NCI-H1417 (cell line): ENCODE results near the gene TMPO.
"Not testable (repeated sequence)": the region's sequence is repeated elsewhere in the genome, so short reads cannot be mapped to it uniquely, and the experiment has no call there.

Source experiments
- DNase-seq, 3 experiments: peaks; one replicate each; lab custom pipeline; 2025; lab: John Stamatoyannopoulos, UW

TMPO gene

DNA sequence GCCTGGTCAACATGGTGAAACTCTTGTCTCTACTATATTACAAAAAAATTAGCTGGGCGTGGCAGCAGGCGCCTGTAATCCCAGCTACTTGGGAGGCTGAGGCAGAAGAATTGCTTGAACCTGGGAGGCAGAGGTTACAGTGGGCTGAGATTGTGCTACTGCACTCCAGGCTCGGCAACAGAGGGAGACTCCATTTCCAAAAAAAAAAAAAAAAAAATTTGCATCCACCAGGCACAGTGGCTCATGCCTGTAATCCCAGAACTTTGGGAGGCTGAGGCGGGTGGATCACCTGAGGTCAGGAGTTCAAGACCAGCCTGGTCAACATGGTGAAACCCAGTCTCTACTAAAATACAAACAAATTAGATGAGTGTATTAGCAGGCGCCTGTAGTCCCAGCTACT, 3.6 kb upstream of the TMPO start:
- DNase-seq: not testable (repeated sequence)

DNA sequence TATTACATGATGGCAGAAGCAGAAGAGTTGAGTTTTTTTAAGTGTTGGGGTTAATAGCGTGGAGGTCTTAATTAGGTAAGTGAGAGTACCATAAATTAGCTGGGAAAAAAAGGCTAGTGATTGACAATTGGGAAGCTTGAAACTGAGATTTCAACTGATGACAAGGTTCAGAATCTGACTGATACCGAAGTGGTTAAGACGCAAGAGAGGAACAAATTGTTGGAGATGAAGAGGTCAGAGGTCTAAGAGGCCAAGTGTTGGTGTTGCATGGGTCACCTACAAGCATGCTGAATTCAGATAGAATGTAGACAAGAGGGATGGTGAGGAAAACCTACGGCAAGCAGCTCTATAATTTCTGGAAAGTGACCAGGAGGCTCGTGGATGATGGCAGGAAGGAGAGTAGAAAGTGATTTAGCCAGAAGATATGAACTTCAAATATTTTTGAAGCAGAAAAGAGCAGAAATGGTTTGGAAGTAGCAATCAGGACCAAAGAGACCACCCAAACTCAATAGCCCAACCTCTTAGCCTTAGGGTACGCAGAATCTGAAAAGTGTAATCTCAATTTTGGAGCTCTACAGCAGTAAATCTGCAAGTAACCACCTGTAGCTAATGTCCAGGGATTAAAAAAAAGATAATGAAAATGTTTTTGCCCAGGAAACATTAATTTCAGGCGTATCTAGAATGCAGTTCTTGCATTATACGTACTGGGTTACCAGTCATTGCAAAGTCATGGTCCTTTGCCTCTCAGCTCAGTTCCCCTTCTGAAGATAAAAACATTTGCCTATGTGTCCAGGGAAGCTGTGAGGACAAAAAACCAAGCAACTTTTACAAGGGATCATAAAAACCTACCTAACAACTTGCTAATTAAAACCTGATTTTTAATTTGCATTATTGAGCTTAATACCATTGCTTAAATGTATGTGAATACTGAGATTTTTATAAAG, 1.7 kb upstream of the TMPO start:
- peak in 2 of 3 experiments; percentile 8 to 54 for DNase-seq

DNA sequence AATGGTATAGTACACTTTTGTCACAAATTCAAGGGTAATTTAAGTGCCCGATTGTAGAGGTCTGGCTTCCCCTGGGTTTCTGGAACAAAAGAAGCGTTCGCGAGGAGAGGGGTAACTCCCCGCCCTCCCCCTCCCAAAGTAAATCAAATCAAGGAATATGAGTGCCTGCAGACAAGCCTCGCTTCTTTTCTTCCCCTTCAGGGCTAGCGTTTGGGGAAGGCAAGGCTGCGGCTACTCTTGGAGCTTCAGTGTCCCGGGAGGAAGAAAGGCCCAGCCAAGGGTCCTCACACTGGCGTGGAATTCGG, 456 bp upstream of the TMPO start:
- DNase-seq: no peak

DNA sequence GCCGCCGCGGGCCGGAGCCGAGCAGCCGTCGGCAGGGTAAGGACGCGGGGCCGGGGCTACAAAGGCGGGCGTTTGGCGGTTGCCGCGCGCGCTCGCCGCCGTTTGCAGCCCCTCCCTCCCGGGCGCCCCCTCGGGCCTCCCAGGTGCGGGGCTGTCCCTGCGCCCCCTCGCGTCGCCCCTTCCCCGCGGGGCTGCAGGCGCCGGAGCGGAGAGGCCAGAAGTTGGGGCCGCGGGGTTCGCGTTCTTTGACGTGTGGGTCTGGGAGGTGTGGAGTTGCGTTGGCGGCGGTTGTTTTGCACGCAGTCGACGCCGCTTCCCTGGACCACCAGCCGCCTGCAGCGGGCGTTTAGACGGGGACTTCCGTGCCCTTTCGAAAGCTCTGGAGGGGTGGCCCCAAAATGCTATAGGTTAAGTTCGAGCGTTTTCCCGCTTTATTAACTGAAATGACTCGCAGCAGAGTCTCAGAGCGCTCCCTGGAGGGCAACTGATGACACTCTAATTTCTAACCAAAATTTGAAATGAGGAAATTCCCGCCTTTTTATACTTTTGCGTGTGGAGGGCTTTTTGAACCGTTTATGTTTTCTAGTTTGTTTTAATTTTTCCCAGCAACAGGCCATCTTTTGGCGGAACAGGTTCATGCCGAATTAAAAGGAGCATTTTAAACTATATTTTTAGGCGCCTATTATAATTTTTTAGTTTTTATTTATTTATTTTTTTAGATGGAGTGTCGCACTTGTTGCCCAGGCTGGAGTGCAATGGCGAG, 902 bp downstream of the TMPO start:
- peak; percentile 95 to 98 (median 96) for DNase-seq

DNA sequence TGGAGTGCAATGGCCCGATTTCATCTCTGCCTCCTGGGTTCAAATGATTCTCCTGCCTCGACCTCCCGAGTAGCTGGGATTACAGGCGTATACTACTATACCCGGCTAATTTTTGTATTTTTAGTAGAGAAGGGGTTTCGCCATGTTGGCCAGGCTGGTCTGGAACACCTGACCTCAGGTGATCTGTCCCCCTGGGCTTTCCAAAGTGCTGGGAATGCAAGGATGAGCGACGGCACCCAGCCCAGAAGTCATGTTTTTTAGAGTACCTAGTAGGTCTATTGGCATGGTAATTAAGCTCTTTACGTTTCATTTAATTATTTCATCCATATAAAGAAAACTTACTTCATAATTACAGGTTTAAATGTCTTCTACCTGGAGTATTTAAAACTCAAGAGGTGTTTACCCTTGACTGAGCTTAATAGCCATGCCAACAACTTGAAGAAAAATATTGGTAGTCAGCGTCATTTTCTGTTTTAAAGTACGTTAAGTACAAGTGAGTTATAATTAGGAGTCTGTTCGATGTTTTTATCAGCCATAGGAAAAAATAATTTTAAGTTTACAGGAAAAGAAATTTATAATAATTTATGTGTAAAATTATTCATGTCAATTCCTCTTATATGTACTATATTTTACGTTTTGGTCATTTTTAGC, 4.0 kb downstream of the TMPO start:
- DNase-seq: peak in 1 of 3 experiments; percentile 54

DNA sequence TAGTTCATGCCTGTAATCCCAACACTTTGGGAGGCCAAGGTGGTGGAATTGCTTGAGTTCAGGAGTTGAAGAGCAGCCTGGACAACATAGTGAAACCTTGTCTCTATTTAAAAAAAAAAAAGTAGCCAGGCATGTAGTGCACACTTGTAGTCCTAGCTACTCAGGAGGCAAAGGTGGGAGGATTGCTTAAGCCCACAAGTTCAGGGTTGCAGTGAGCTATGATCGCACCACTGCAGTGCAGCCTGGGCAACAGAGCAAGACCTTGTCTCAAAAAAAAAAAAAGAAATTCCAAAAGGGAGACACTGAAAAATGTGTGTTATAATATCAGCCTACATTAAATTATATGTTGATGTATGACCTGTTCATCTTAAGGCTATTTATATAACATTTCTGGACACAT, 14.7 kb downstream of the TMPO start:
- no peak for DNase-seq

DNA sequence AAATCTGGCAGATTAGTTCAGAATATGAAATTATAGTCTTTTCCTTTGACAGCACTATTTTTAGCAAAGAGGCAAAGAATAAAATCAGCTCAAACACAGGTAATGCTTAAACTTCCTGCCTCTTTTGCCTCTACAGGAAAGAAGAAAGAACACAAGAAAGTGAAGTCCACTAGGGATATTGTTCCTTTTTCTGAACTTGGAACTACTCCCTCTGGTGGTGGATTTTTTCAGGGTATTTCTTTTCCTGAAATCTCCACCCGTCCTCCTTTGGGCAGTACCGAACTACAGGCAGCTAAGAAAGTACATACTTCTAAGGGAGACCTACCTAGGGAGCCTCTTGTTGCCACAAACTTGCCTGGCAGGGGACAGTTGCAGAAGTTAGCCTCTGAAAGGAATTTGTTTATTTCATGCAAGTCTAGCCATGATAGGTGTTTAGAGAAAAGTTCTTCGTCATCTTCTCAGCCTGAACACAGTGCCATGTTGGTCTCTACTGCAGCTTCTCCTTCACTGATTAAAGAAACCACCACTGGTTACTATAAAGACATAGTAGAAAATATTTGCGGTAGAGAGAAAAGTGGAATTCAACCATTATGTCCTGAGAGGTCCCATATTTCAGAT, 17.4 kb downstream of the TMPO start:
- DNase-seq: peak; percentile 17 to 62 (median 39)

DNA sequence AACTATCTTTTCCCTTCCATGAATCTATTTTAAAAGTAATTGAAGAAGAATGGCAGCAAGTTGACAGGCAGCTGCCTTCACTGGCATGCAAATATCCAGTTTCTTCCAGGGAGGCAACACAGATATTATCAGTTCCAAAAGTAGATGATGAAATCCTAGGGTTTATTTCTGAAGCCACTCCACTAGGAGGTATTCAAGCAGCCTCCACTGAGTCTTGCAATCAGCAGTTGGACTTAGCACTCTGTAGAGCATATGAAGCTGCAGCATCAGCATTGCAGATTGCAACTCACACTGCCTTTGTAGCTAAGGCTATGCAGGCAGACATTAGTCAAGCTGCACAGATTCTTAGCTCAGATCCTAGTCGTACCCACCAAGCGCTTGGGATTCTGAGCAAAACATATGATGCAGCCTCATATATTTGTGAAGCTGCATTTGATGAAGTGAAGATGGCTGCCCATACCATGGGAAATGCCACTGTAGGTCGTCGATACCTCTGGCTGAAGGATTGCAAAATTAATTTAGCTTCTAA, 18.4 kb downstream of the TMPO start:
- DNase-seq: no peak

DNA sequence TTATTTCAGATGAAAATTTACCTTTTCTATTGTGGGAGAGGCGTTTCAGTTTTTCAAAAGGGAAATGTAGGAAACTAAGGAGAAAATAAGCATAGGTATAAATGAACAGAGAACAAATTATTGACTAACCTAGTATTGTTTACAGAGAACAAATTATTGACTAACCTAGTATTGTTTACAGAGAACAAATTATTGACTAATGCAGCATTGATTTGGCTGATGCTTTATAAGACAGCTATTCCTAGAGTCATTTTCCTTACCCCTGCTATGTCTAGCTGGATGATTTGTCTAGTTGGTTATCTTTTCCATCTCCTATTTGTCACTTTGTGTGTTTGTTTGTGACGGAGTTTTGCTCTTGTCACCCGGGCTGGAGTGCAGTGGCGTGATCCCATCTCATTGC, 22.6 kb downstream of the TMPO start:
- no peak for DNase-seq

DNA sequence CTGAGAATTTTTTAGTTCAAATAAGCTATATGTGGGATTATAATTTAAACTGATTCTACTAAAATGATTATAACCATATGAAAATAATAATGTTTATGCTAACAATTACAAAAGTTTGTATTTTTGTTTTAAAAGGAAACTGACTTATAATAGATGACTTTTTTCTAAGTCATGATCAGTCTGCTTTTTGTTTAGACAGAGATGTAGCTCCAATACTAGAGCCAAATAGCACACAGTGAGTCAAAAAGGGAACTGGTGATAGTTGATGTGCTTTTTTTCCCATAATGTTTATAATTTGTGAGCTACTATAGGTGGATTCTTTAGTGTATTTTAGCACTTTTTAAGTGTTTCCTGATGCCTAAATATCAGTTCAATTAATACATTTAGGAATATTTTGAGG, 28.3 kb downstream of the TMPO start:
- DNase-seq: no peak

DNA sequence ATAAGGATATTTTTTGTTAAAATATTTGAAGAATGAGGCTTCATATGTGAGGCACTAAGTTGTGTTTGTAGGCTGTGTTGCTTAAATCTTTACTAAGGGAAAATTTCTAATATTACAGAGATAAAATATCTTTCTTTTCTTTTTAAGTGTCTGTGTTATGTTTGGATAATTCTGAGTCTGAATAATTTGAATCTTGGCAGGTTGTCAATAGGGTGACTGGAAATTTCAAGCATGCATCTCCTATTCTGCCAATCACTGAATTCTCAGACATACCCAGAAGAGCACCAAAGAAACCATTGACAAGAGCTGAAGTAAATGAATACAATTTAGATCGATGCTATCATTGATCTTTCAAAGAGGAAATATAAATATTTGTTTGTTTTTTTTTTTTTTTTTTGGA, 29.4 kb downstream of the TMPO start:
- DNase-seq: no peak

DNA sequence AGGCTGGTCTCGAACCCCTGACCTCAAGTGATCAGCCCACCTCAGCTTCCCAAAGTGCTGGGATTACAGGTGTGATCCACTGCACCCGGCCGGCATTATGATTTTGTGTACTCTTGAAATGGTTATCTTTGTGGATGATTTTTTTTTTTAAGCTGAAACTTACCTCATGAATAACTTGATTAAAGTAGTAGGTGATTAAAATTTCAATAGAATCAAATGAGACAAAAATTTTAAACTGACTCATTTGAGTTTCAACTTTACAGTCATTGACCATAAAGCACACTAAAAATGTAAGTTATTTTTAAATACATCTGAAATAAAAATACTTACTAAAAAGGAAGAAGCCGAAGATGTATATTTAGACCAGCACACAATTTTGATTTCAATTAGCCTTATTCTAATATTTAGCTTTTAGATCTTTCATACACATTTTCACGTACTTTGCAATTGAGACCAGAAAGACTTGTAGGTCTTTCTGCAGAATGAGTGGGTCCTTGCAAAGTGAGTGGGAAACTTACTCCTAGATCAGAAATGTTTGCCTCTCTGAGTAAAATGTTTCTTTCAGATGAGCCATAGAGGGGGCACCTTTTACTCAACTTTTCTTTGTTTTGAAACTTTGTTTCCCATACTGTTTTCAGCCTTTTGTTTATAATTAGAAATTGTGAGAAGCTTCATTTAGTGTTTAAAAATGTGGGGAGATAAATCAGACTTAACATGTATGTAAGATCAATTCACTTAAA, 34.2 kb downstream of the TMPO start:
- no peak for DNase-seq

DNA sequence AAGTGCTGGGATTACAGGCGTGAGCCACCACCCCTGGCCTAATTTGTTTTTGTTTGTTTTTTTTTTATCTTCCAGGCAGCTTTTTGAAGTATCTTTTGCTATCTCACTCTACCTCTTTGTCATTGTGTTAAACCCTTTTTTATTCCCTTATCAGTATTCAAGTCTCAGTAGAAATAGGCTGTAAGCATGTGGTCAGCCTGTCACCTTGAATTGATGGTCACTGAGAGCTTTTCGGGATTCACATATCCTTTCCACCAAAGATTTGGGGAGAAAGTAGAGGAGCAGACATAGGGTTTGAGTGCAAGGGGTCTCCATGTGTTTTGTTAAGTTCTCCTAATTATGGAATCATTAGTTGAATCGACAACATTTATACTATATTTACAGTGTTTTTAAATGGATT, 36.4 kb downstream of the TMPO start:
- DNase-seq: no peak

DNA sequence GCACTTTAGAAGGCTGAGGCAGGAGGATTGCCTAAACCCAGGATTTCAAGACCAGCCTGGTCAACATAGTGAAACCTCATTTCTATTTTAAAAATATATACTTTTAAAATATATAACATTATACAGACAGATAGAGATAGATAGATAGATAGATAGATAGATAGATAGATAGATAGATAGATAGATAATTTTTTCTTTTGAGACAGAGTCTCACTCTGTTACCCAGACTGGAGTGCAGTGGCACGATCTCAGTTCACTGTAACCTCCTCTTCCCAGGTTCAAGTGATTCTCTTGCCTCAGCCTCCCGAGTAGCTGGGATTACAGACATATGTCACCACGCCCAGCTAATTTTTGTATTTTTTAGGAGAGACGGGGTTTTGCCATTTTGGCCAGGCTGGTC, 42.7 kb downstream of the TMPO start:
- DNase-seq: not testable (repeated sequence)

DNA sequence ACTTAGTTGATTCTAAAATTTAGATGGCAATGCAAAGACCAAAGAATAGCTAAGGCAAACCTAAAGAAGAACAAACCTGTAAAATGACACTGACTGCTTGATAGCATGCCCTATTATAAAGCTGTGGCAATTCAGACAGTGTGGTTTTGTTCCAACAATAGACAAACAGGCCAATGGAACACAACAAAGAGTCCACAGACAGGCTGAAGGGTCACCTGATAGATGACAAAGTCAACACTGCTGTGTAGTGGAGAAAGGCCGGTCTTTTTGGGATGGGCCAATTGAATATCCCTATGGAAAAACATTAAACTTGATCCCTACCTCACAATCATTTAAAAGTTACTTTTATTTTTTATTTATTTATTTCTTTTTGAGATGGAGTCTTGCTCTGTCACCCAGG, 44.3 kb downstream of the TMPO start:
- DNase-seq: peak in 1 of 3 experiments; percentile 6

DNA sequence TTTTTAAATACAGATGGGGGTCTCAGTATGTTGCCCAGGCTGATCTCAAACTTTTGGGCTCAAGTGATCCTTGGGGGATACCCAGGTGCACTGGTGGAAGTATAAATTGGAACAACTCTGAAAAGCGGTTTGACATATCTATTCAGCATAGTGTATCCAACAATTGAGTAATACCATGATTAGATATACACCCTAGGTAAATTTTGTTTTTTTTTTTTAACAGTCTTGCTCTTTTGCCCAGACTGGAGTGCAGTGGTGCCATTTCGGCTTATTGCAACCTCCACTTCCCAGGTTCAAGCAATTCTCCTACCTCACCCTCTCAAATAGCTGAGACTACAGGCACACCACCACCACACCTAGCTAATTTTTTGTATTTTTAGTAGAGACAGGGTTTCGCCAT, 46.5 kb downstream of the TMPO start:
- DNase-seq: no peak

DNA sequence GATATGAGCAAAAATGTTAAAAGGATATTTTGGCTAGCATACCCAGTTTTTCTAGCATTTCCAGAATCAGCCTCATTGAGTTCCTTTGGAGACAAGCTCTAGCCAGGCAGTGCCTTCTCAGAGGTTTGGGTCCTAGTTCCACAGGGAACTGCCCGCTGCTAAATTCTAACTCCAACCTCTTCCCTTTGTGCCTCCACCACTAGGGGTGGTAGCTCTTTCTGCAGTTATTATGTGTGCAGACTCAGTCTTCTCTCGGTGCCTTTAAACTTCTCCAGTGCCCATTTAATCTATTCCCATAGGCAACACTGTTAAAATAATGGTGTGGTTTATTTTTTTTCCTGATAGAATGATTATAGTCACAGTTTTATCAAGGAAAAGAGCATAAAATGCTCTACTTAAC, 56.6 kb downstream of the TMPO start:
- DNase-seq: no peak

DNA sequence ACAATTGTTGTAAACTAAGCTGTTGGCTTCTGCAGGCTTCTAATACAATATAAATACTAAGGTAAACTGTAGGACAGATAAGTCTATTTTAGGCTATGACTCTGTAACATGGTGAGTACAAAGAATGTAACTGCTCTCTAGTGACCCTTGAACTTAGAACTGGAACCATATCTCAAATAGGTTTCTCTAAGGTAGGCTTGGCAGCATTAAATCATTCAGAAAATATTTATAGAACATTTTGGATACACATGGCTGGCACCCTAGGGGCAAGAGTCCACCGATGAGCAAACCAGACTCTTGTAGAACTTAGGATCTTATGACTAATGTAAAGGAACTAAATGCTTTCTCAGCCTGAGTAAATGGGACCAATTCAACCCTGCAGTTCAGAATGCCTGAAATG, 58.7 kb downstream of the TMPO start:
- no peak for DNase-seq

DNA sequence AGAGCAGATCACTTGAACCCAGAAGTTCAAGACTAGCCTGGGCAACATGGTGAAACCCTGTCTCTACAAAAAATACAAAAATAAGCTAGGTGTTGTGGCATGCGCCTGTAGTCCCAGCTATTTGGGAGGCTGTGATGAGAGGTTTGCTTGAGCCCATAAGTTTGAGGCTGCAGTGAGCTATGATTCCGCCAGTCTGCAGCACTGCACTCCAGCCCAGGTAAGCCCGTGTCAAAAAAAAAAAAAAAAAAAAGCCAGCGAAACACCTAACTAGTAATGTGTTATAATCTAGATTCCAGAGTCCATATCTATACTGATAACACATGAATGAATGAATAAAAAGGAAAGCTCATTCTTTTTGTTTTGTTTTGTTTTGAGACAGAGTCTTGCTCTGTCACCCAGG, 59.6 kb downstream of the TMPO start:
- DNase-seq: no peak

DNA sequence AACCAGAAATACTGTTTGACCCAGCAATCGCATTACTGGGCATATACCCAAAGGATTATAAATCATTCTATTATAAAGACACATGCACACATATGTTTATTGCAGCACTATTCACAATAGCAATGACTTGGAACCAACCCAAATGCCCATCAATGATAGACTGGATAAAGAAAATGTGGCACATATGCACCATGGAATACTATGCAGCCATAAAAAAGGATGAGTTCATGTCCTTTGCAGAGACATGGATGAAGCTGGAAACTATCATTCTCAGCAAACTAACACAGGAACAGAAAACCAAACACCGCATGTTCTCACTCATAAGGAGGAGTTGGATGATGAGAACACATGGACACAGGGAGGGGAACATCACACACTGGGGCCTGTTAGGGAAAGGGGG, 61.4 kb downstream of the TMPO start:
- not testable (repeated sequence) for DNase-seq

DNA sequence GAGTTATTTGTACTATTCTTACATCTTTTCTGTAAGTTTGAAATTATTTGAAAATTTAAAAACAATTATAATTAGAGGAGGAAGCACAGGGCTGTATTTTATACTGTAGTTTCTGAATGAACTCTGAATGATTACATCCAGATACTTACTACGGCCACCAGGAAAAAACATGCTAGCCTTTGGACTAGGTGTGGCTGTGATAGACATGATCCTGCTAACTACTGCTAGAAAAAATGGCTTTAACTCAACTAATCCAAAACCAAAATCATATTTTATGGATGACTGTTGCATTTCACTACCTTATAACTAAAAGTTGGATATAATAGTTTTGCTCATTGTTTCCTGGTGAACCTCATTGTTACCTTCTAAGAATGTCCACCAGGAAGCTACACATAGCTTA, 63.0 kb downstream of the TMPO start:
- no peak for DNase-seq
